ENCODE results near the gene NMBR.
A peak's percentile ranks its signal among the peaks of the same experiment; 100 is the strongest.
"Not testable (repeated sequence)": the region's sequence is repeated elsewhere in the genome, so short reads cannot be mapped to it uniquely, and the experiment has no call there.

The NMBR gene

GRCh38 chr6:142146828-142147662 lies at the start of gene NMBR, which contains the start of gene VTA1:
Gene NMBR, minus strand, starts transcription at chr6:142147122. Its CDS starts 58,464 bp downstream, at chr6:142088658.
Gene VTA1, plus strand, starts transcription at chr6:142147263. Its CDS starts 25 bp downstream, at chr6:142147288.
- peak; percentile 93 for DNase-seq (ENCODE audit: low spot score)

GRCh38 chr6:142195862-142196541 lies 49.1 kb upstream of the NMBR start:
- no peak for DNase-seq (ENCODE audit: low spot score)

GRCh38 chr6:142193621-142194020 lies 46.7 kb upstream of the NMBR start:
- DNase-seq (ENCODE audit: low spot score): no peak

GRCh38 chr6:142192343-142192742 lies 45.4 kb upstream of the NMBR start:
- DNase-seq (ENCODE audit: low spot score): no peak

GRCh38 chr6:142189057-142189456 lies 42.1 kb upstream of the NMBR start:
- DNase-seq (ENCODE audit: low spot score): no peak

GRCh38 chr6:142188341-142188740 lies 41.4 kb upstream of the NMBR start:
- not testable (repeated sequence) for DNase-seq (ENCODE audit: low spot score)

GRCh38 chr6:142187209-142187608 lies 40.3 kb upstream of the NMBR start:
- peak; percentile 12 for DNase-seq (ENCODE audit: low spot score)

DNA sequence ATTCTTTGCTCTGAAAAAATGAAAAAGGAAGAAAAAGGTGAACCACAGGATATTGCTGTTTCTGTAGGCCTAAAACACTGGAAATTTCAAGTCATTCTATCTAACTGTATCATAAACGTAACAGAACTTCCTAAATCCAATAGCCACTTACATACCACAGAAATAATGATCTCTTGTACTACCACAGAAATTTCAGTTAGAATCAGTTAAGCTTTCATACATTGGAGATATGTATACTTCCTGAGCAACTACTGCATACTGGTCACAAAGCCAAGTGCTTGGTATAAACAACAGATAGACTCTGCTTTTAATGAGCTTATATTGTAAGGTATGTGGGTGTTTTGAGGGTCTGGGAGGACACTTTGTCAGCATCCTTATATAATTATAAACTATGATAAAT lies 38.7 kb upstream of the NMBR start:
- no peak for DNase-seq (ENCODE audit: low spot score)

- no peak for DNase-seq (ENCODE audit: low spot score)
Observed at GRCh38 chr6:142184307-142184706, 37.4 kb upstream of the NMBR start.

- DNase-seq (ENCODE audit: low spot score): no peak
Observed at GRCh38 chr6:142183351-142183750, 36.4 kb upstream of the NMBR start.

GRCh38 chr6:142182004-142182403 lies 35.1 kb upstream of the NMBR start:
- no peak for DNase-seq (ENCODE audit: low spot score)

DNA sequence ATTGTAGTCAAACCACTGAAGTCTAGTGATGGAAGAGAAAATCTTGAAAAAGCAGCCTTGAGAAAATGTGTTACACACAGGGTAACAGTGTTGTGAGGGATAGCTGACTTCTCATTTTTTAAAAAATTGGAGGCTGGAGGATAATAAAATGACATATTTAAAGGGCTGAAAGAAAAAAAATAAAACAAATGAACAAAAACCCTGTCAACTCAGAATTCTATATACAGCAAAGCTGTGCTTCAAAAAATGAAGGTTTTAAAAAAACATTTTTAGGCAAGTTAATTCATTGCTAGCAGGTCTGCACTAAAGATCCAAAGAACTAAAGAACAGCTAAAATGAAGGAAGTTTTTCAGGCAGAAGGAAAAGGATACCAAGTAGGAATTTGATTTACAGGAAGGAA lies 31.2 kb upstream of the NMBR start:
- DNase-seq (ENCODE audit: low spot score): no peak

DNA sequence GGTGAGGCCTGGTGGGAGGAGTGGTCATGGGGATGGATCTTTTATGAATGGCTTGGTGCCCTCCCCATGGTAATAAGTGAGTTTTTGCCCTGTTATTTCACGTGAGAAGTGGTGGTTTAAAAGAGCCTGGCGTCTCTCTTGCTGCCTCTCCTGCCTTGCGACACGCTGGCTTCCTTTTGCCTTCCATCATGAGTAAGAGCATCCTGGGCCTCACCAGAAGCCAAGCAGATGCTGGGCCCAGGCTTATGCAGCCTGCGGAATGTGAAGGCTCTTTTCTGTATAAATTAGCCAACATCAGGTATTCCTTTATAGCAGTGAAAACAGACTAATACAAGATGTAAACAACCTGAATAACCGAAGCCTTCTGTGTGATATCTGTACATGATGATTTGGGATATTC lies 27.8 kb upstream of the NMBR start:
- DNase-seq (ENCODE audit: low spot score): no peak

DNA sequence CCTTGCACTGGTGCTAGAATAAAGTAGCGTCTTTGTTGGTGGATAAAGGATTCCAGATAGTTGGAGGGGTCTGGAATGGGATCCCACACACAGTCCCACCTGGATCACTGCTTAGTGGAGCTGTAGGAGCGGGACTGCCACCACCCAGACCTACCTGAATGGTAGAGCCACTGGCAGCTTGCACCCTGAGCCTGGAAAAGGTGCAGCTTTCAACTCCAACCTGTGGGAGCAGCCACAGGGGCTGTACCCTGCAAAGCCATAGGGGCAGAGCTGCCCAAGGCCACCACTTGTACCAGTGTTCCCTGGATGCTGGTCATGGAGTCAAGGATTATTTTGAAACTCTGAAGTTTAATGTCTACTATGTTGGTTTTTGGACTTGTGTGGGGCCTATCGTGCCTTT lies 27.1 kb upstream of the NMBR start:
- no peak for DNase-seq (ENCODE audit: low spot score)

GRCh38 chr6:142172758-142173157 lies 25.8 kb upstream of the NMBR start:
- no peak for DNase-seq (ENCODE audit: low spot score)

- no peak for DNase-seq (ENCODE audit: low spot score)
Observed at GRCh38 chr6:142171351-142171750, 24.4 kb upstream of the NMBR start.

- DNase-seq (ENCODE audit: low spot score): no peak
Observed at GRCh38 chr6:142167486-142167885, 20.6 kb upstream of the NMBR start.

DNA sequence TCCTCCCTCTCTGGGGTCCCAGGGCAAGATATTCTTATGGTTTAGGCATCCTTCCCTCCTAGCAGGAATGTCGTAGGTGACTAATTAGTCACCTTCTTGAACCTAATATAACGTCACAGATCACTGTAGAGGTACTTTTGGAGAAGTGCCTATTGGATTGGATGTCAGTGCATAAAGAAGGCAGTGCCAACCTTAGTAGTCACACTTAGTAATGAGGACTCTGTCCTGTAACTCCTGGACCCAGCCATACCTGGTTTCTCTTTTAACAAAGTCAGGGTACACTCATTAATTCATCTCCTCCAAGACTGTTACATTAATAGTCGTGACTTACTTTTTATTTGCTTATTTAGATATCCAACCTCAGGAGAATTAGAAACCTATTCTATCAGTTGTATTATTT lies 20.1 kb upstream of the NMBR start:
- DNase-seq (ENCODE audit: low spot score): no peak

DNA sequence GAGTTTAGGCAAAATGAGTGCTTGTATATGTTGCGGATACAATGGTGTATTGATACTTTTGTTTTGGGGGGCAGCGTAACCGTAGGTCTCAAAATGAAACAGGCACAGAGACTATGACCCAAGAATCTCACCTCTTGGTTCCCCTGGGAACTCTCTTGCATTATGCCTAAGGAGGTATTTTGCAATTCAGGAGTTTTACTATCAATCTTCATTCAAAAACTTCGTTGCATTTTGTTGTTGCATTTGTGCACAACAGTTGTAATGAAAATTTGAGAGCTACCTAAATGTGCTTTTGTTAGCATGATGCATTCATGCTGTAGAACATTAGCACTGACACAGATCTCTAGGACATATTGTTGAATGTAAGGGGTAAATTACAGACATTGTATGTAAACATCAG lies 18.3 kb upstream of the NMBR start:
- no peak for DNase-seq (ENCODE audit: low spot score)

DNA sequence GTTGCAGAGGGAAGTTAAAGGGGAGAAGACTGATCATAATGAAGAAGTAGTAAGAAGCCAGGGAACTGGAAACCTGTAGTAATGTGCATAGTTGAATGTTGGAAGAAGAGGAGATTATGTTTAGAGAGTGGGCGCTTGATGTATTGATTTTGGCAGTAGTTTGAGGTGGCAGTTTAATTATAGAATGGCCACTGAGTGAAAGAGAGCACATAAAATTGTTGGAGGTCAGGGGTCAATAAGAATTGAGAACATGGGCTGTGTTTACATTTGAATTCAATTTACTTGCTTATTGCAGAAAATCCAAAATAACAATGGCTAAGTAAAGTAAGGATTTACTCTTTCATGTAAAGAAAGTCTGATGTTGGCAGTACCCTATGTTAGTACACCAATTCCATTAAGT lies 15.9 kb upstream of the NMBR start:
- no peak for DNase-seq (ENCODE audit: low spot score)

- DNase-seq (ENCODE audit: low spot score): not testable (repeated sequence)
Observed at GRCh38 chr6:142156758-142157068, 9.8 kb upstream of the NMBR start.

GRCh38 chr6:142155895-142156757 lies 9.2 kb upstream of the NMBR start:
- DNase-seq (ENCODE audit: low spot score): no peak

- DNase-seq (ENCODE audit: low spot score): no peak
Observed at GRCh38 chr6:142155091-142155490, 8.2 kb upstream of the NMBR start.

Data from AG08396 (cell line).